ENCODE data around the gene GNAZ. TPM values are rescaled to one million over a fixed set of nuclear protein-coding genes. Genes with fewer than 3 reads are reported as not detected.

The GNAZ gene
- total RNA-seq, 1 experiment from 2014 or later, result 5.0 TPM

DNA sequence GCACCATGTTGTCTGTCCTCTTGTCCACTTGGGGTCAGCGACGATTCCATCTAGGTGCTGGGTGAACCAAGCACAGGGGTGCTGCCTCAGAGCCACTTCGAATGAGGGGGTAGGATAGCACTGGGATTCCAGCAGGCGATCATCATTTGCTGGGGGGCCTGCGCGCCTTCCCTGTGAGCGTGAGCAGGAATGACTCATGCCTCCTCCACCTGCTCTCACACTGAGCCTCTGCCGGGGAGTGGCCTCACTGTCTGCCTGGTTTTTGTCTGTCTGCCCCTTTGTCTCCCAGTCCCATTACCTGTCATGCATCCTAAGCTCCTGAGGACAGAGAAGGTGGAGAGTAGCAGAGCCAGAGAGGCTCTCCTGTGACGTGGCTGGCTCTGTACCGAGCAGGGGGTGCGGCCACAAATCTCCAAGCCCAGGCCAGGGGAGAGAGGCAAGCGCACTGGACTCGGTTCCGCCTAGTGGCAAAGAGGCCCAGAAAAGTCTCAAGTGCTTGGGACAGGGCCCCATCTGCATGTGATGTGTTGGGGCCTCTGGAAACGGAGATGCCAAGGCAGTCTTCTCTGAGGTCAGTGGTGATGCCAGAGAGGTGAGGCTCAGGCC, 40.7 kb downstream of the GNAZ start:
- DNase-seq, result no peak

More for the DNA sequence above, 40.7 kb downstream of the GNAZ start:
- no peaks in the 10 kb centered on the region for H3K4me1 ChIP-seq (ENCODE audit: insufficient read depth, low read length)
- no peaks in the 10 kb centered on the region for H3K36me3 Mint-ChIP-seq (ENCODE audit: insufficient read depth in 1 of 3, low read depth in 3 of 3)
- no peaks in the 10 kb centered on the region for H3K79me2 ChIP-seq (ENCODE audit: insufficient read depth, low read length)
- H2BK15ac ChIP-seq (ENCODE audit: low read depth, low read length), result no peak overlapping the region
- H3K4me3 Mint-ChIP-seq, result no peak overlapping the region
- no peaks in the 10 kb centered on the region for H3K9me3 Mint-ChIP-seq
- no peaks in the 10 kb centered on the region for H3K79me1 ChIP-seq (ENCODE audit: insufficient read depth, low read depth, low read length, poor library complexity, severe bottlenecking)
- H3K27me3 ChIP-seq (ENCODE audit: insufficient read depth, low read length), result no peaks in the 10 kb centered on the region
- no peak overlapping the region for H3T11ph ChIP-seq (ENCODE audit: low read length)
- H4K8ac ChIP-seq (replicated peaks; ENCODE audit: insufficient read length, low read depth, low read length), result no peak overlapping the region
- H3K4me2 ChIP-seq (ENCODE audit: insufficient read depth, insufficient read length, low read length), result no peak overlapping the region
- no peak overlapping the region for H2BK20ac ChIP-seq (ENCODE audit: low read depth, low read length, poor library complexity, severe bottlenecking)
- peaks cover 28% of the 10 kb centered on the region for H3K27me3 Mint-ChIP-seq (ENCODE audit: low read depth)
- no peak overlapping the region for H3K18ac ChIP-seq (ENCODE audit: insufficient read length, low read depth, low read length)
- no CpG with 5 or more reads among the region's 15 CpGs for WGBS (ENCODE audit: extremely low coverage, insufficient read length, low lambda C conversion rate)
- H3K14ac ChIP-seq (ENCODE audit: insufficient read depth, low read length), result no peak overlapping the region
- H4K20me1 ChIP-seq (ENCODE audit: control insufficient read depth, insufficient read depth, insufficient read length), result no peaks in the 10 kb centered on the region
- no peak overlapping the region for H2AFZ ChIP-seq (ENCODE audit: low read length)
- H3K4ac ChIP-seq (ENCODE audit: low read depth, low read length), result no peak overlapping the region
- peaks cover 5 to 8% of the 10 kb centered on the region in 2 experiments; a peak in 3 of 4 replicates for H3K4me1 Mint-ChIP-seq
- no peak overlapping the region for H3K56ac ChIP-seq (ENCODE audit: insufficient read length, low read depth, low read length)
- no peak overlapping the region for H4K5ac ChIP-seq (ENCODE audit: insufficient read length, low read depth, low read length)
- TF ChIP-seq, protein P1, sequence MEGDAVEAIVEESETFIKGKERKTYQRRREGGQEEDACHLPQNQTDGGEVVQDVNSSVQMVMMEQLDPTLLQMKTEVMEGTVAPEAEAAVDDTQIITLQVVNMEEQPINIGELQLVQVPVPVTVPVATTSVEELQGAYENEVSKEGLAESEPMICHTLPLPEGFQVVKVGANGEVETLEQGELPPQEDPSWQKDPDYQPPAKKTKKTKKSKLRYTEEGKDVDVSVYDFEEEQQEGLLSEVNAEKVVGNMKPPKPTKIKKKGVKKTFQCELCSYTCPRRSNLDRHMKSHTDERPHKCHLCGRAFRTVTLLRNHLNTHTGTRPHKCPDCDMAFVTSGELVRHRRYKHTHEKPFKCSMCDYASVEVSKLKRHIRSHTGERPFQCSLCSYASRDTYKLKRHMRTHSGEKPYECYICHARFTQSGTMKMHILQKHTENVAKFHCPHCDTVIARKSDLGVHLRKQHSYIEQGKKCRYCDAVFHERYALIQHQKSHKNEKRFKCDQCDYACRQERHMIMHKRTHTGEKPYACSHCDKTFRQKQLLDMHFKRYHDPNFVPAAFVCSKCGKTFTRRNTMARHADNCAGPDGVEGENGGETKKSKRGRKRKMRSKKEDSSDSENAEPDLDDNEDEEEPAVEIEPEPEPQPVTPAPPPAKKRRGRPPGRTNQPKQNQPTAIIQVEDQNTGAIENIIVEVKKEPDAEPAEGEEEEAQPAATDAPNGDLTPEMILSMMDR (conservative IDR thresholded peaks at IDR 0.05), result no peak
- no peaks in the 10 kb centered on the region for H3K23me2 ChIP-seq (ENCODE audit: insufficient read length, low read depth, low read length, poor library complexity, severe bottlenecking)
- no peak overlapping the region for H3K9ac ChIP-seq (ENCODE audit: extremely low read depth, insufficient read length, low read length)
- H3K27ac ChIP-seq (ENCODE audit: insufficient read length, low read depth, low read length), result no peak overlapping the region
- no peak overlapping the region for H4K91ac ChIP-seq (ENCODE audit: insufficient read length, low read depth, low read length)
- no peak overlapping the region for H3K23ac ChIP-seq (ENCODE audit: insufficient read length, low read depth, low read length)
- H3K27ac Mint-ChIP-seq, result peak overlapping the region in 1 of 3 experiments; percentile 86; a peak in 2 of 7 replicates
- H2AK5ac ChIP-seq (ENCODE audit: insufficient read length, low read length), result no peak overlapping the region
- no peaks in the 10 kb centered on the region for H3K9me3 ChIP-seq (ENCODE audit: control insufficient read depth, low read depth, low read length)
- H2BK12ac ChIP-seq (ENCODE audit: insufficient read length, low read depth, low read length), result no peak overlapping the region
- H2BK120ac ChIP-seq (ENCODE audit: low read depth, low read length, poor library complexity, severe bottlenecking), result no peak overlapping the region
- no peak overlapping the region for H2BK5ac ChIP-seq (ENCODE audit: insufficient read length, low read length)
